Glutamatergic neuron (in vitro differentiated cells): ENCODE measurements around the gene CPSF4L. TPM values are rescaled to one million over a fixed set of nuclear protein-coding genes. Genes with fewer than 3 reads are reported as not detected.

Source experiments
- DNase-seq: peaks from one replicate; pipeline ENCODE4 v3.0.0; 2022
- H3K27ac Mint-ChIP-seq: one replicate; pipeline ENCODE4 v1.8.0; 2020; ENCODE audit warnings: mild to moderate bottlenecking, mixed read lengths, inconsistent platforms; ENCODE audit not compliant: unreplicated experiment
- H3K27me3 Mint-ChIP-seq: one replicate; pipeline ENCODE4 v1.8.0; 2020; ENCODE audit warnings: mild to moderate bottlenecking, moderate library complexity, mixed read lengths, inconsistent platforms; ENCODE audit not compliant: unreplicated experiment
- H3K36me3 Mint-ChIP-seq: one replicate; pipeline ENCODE4 v1.8.0; 2020; ENCODE audit warnings: mild to moderate bottlenecking, mixed read lengths, inconsistent platforms; ENCODE audit not compliant: unreplicated experiment
- H3K4me1 Mint-ChIP-seq: one replicate; pipeline ENCODE4 v1.8.0; 2020; ENCODE audit warnings: mild to moderate bottlenecking, low read depth, mixed read lengths, inconsistent platforms; ENCODE audit not compliant: unreplicated experiment
- H3K4me3 Mint-ChIP-seq: one replicate; pipeline ENCODE4 v1.8.0; 2020; ENCODE audit warnings: mild to moderate bottlenecking, mixed read lengths, inconsistent platforms; ENCODE audit not compliant: unreplicated experiment
- H3K9me3 Mint-ChIP-seq: one replicate; pipeline ENCODE4 v1.8.0; 2020; ENCODE audit warnings: mild to moderate bottlenecking, moderate library complexity, mixed read lengths, inconsistent platforms; ENCODE audit not compliant: unreplicated experiment
- CTCF ChIP-seq: fragments of 200-600 bp; sonication (generic); IDR thresholded peaks from one replicate; pipeline ENCODE4 v1.5.0; 2021; ENCODE audit not compliant: partially characterized antibody, unreplicated experiment
- total RNA-seq: library from RNA; stranded (reverse); fragmentation: NEBNext Ultra II Directional; extraction: Animal tissue kit (Norgen Biotek cat#: 25700); gene quantifications from one replicate; pipeline ENCODE4 v1.2.1, GENCODE V29; 2021; ENCODE audit not compliant: unreplicated experiment

CPSF4L gene
- total RNA-seq, 1 donor from 2014 or later, result 0.44 TPM

GRCh38 chr17:73281928-73282327 lies 20.2 kb upstream of the CPSF4L start:
- Mint-ChIP-seq H3K36me3 (no peaks in the 10 kb centered on the region), H3K4me1 (peaks cover 42% of the 10 kb centered on the region), H3K4me3 (no peak overlapping the region), H3K27ac (peak overlapping the region; percentile 8), H3K9me3 (peaks cover 19% of the 10 kb centered on the region), H3K27me3 (peaks cover 8% of the 10 kb centered on the region)
- no peak for TF ChIP-seq CTCF
- DNase-seq, result no peak

GRCh38 chr17:73280191-73280590 lies 18.5 kb upstream of the CPSF4L start:
- Mint-ChIP-seq H3K9me3 (peaks cover 11% of the 10 kb centered on the region), H3K27ac (no peak overlapping the region), H3K4me3 (no peak overlapping the region), H3K4me1 (peaks cover 33% of the 10 kb centered on the region), H3K27me3 (peaks cover 3% of the 10 kb centered on the region), H3K36me3 (no peaks in the 10 kb centered on the region)
- no peak for TF ChIP-seq CTCF
- DNase-seq, result no peak

- Mint-ChIP-seq H3K27ac (peak overlapping the region; percentile 15), H3K27me3 (peaks cover 3% of the 10 kb centered on the region), H3K36me3 (no peaks in the 10 kb centered on the region), H3K9me3 (peaks cover 11% of the 10 kb centered on the region), H3K4me1 (peaks cover 33% of the 10 kb centered on the region), H3K4me3 (no peak overlapping the region)
- TF ChIP-seq CTCF, result no peak
- DNase-seq, result no peak
Measured at GRCh38 chr17:73279704-73280103, 18.0 kb upstream of the CPSF4L start.

GRCh38 chr17:73278465-73279453 lies 17.1 kb upstream of the CPSF4L start:
- H3K9me3 Mint-ChIP-seq, result peaks cover 11% of the 10 kb centered on the region
- H3K4me3 Mint-ChIP-seq, result peak overlapping the region; percentile 14
- H3K27ac Mint-ChIP-seq, result peak overlapping the region; percentile 63
- DNase-seq, result no peak
- no peak for TF ChIP-seq CTCF
- H3K4me1 Mint-ChIP-seq, result peaks cover 26% of the 10 kb centered on the region
- H3K36me3 Mint-ChIP-seq, result peaks cover 3% of the 10 kb centered on the region
- H3K27me3 Mint-ChIP-seq, result no peaks in the 10 kb centered on the region

- no peak for TF ChIP-seq CTCF
- no peak for DNase-seq
- no peak overlapping the region for H3K27ac Mint-ChIP-seq
- no peak overlapping the region for H3K4me3 Mint-ChIP-seq
- H3K27me3 Mint-ChIP-seq, result no peaks in the 10 kb centered on the region
- peaks cover 9% of the 10 kb centered on the region for H3K9me3 Mint-ChIP-seq
- H3K4me1 Mint-ChIP-seq, result peaks cover 20% of the 10 kb centered on the region
- H3K36me3 Mint-ChIP-seq, result peaks cover 3% of the 10 kb centered on the region
Measured at GRCh38 chr17:73278049-73278464, 16.4 kb upstream of the CPSF4L start.
